ENCODE results near the gene VWF.

- TF ChIP-seq CTCF (conservative IDR thresholded peaks at IDR 0.05; ENCODE audit: low read depth, low read length) (no peak), EZH2phosphoT487 (IDR thresholded peaks at IDR 0.05; ENCODE audit: borderline replicate concordance, low read length) (no peak), EZH2 (IDR thresholded peaks at IDR 0.05; ENCODE audit: low read length, unreplicated experiment) (no peak)
These were observed 44.1 kb downstream of the VWF start for GRCh38 chr12:6080149-6081045.

Measured in PC-3 (cell line).